Esophagus muscularis mucosa (tissue), 4 donors: ENCODE data around the gene EMID1.

Source experiments
- CTCF ChIP-seq, 3 experiments: fragments of 200-600 bp in 2 of 3; fragments of 450-650 bp in 1 of 3; sonication (generic) in 2 of 3; IDR thresholded peaks; one replicate each; pipeline ENCODE4 v1.5.1; 2017 to 2019; ENCODE audit warnings: antibody characterized with exemption in 3 of 3, mild to moderate bottlenecking in 2 of 3, moderate library complexity in 1 of 3
- EP300 ChIP-seq: sonication (generic); formaldehyde crosslinking; IDR thresholded peaks from one replicate; pipeline ENCODE4 v1.6.1; 2017; ENCODE audit warnings: antibody characterized with exemption
- POLR2A ChIP-seq: fragments of 450-650 bp; IDR thresholded peaks from one replicate; pipeline ENCODE4 v1.6.1; 2017; ENCODE audit warnings: antibody characterized with exemption, moderate library complexity, mild to moderate bottlenecking, low read depth

- TF ChIP-seq POLR2A (no peak), CTCF (IDR thresholded peaks at IDR 0.05) (no peak), EP300 (no peak)
Observed at GRCh38 chr22:29275819-29276565, 70.3 kb downstream of the EMID1 start.
